PC-9 (cell line): Measurements from ENCODE around the gene HSPA4L.

ENCODE experiments used
- CTCF ChIP-seq: fragments of 200-600 bp; sonication (generic); conservative IDR thresholded peaks from 2 replicates; pipeline ENCODE4 v1.6.1; 2017; ENCODE audit warnings: mixed run types, antibody characterized with exemption, mild to moderate bottlenecking, moderate library complexity
- EZH2 ChIP-seq: fragments of 200-600 bp; sonication (generic); IDR thresholded peaks from 2 replicates; pipeline ENCODE4 v1.8.0; 2017; ENCODE audit warnings: antibody characterized with exemption, low read depth

GRCh38 chr4:127791391-127791790 lies 9.3 kb downstream of the HSPA4L start:
- TF ChIP-seq EZH2 (no peak), CTCF (no peak)
